ENCODE measurements around the gene CCDC57.
"Not testable (repeated sequence)": the region's sequence is repeated elsewhere in the genome, so short reads cannot be mapped to it uniquely, and the experiment has no call there.

CCDC57 gene

DNA sequence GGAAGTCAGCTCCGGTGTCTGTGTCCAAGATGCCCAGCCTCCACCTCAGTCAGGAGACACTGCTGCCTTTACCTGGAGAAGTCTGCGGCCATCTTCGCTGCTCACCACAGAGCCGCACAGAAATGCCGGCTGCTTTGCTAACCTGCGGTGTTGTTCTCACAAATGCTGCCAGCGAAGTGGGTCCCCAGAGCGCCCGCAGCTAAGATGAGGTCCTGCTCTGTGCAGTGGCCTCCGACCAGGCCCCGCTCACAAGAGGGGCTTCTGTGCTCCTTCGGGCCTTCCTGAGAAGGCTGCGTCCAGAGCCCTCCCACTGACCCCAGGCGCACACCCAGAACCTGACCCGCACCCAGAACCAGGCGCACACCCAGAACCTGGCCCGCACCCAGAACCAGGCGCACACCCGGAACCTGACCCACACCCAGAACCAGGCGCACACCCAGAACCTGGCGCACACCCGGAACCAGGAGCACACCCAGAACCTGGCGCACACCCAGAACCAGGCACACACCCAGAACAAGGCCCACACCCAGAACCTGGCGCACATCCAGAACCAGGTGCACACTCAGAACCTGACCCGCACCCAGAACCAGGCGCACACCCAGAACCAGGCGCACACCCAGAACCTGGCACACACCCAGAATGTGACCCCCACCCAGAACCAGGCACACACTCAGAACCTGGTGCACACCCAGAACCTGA lies 63.1 kb downstream of the CCDC57 start:
- DNase-seq, result no peak

DNA sequence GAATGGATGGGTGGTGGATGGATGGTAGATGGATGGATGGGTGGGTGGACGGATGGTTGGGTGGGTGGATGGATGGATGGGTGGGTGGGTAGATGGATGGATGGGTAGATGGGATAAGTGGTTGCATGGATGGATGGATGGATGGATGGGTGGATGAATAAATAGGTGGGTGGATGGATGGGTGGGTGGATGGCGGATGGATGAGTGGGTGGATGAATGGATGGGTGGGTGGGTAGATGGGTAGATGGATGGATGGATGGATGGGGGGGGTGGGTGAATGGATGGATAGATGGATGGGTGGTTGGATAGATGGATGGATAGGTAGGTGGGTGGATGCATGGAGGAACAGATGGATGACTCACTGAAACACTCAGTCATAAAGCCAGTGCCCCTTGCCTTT lies 63.6 kb downstream of the CCDC57 start:
- DNase-seq, result no peak

DNA sequence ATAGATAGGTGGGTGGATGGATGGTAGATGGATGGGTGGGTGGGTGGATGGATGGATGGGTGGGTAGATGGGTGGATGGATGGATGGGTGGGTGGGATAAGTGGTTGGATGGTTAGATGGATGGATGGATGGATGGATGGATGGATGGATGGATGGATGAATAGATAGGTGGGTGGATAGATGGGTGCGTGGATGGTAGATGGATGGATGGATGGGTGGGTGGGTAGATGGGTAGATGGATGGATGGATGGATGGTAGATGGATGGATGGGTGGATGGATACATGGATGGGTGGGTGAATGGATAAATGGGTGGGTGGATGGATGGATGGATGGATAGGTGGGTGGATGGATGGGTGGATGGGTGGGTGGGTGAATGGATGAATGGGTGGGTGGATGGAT lies 64.6 kb downstream of the CCDC57 start:
- DNase-seq, result no peak

DNA sequence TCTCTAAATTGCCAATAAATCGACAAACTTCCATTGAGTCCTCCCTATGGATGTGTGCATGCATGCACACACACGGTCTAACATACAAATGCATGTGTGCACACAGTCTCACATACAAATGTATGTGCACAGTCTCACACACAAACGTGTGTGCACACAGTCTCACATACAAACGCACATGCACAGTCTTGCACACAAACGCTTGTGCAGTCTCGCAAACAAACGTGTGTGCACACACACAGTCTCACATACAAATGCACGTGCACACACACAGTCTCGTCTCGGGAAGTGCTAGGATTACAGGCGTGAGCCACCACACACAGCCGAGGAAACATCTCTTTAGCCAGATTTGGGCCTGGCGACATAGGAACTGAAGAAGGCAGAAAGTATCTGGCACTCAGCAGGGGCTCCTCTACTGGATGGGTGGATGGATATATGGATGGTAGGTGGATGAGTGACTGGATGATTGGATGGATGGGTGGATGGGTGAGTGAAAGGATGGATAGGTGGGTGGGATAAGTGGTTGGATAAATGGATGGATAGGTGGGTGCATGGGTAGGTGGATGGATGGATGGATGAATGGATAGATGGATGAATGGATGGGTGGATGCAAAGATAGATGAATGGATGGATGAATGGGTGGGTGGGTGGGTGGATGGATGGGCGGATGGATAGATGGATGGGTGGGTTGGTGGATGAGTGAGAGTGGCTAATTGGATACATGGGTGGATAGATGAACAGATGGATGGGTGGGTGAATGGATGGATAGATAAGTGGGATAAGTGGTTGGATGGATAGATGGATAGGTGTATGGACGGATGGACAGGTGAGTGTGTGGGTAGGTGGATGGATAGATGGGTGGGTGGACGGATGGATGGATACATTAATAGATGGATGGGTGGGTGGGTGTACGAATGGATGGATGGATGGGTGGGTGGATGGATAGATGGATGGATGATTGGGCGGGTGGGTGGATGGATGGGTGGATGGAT lies 65.7 kb downstream of the CCDC57 start:
- no peak for DNase-seq

DNA sequence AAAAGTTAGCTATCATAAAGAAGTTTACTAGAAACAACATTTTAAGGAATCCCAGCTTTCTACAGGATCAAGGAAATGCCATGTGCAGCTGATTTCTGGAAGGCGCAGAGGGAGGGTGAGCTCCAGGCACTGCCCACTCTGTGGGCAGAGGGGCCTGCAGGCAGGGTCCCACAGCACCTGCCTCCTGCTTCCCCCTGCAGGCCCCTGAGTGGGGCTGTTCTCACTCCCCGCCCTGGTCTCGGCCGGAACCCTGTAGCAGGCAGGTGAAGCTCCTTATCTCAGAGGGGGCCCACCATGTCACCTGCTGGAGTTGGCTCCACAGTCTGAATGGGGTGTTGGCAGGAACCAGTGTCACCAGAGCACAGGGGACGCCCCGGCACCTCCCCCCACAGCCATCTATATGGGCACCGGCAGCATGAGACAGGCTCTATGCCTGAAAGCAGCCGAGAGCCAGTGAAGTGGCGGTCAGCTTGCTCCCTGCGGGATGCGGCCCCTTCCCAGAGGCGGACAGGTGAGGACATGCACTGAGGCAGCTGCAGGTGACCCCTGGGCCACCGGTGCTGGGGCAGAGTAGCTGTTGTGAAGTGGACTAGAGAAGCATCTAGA lies 67.0 kb downstream of the CCDC57 start:
- no peak for DNase-seq

DNA sequence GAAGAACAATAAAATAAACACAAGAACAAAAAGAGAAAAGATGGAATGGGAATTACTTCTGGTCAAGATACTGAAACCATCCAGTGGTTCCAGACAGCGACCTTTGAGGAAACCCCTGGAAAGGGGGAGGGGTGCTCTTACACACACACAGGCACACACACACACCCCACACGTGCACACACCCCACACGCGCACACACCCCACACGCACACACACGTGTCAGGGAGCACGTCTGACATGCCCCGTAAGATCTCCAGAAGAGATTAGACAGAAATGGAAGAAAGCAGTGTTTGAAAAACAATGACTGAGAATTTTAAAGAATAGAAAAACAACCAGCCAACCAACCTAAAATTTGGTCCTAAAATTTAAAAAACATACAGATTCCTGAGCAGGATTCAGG lies 69.3 kb downstream of the CCDC57 start:
- no peak for DNase-seq

DNA sequence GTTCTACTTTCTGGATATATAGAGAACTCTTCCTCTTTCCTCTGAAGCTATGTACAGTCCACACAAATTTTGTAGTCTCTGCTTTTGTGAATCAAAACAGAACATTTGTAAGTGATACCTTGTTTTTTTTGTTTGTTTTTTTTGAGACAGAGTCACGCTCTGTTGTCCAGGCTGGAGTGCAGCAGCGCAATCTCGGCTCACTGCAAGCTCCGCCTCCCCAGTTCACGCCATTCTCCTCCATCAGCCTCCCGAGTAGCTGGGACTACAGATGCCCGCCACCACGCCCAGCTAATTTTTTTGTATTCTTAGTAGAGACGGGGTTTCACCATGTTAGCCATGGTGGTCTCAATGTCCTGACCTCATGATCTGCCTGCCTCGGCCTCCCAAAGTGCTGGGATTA lies 72.7 kb downstream of the CCDC57 start:
- DNase-seq, result not testable (repeated sequence)

DNA sequence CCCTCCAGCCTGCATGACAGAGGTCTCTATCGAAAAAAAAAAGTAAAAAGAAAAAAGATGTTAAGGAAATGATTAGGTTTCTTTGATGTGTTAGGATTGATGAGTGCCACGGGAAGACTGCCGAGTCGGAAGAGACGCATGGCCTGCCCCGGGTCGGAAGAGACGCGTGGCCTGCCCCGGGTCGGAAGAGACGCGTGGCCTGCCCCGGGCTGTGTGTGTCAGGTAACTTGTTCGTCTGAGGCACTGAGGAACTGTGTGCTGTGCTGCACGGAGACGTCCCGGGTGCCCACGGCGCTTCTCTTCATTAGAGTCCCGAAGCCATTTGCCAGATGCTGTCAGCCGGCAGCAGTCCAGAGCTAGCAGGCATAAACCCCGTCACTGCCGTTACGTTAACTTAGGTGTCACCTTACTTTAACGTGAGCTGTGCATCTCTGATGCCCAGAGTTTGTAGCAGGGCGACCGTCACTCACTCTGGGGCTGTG lies 74.1 kb downstream of the CCDC57 start:
- DNase-seq, result no peak

DNA sequence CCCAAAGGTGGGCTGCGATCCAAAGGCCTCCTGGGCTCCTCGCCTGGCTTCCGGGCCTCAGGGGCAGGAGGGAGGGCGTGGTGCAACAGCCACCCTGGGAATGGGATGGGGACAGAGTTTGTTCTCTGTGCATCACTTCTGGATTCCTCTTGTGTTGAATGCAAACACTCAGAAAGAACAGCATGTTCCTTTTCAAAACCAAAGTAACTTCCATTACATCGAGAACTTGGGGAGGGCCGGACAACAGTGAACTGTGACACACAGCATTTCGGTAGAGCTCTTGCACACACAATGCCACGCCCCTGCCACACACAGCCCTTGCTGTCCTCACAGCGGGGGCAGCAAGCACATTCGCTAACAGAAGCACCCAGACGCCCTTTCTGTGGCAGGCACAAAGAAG lies 78.5 kb downstream of the CCDC57 start:
- no peak for DNase-seq

DNA sequence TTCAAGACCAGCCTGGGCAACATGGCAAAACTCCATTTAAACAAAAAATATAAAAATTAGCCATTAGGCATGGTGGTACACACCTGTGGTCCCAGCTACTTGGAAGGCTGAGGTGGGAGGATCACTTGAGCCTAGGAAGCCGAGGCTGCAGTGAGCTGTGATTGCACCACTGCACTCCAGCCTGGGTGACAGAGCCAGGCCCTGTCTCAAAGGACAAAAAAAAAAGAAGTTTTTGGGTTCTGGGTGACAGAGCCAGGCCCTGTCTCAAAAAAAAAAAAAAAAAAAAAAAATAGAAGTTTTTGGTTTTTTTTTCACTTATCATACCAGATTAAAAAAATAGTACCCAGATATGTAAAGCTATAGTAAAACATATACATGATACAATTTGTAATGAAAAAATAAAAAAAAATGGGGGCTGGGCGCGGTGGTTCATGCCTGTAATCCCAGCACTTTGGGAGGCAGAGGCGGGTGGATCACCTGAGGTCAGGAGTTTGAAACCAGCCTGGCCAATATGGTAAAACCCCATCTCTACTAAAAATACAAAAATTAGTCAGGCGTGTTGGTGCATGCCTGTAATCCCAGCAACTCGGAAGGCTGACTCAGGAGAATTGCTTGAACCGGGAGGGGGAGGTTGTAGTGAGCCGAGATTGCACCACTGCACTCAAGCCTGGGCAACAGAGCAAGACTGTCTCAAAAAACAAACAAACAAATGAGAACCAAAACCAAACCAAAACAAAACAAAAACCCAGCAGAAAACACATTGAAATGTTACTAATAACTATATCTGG lies 79.3 kb downstream of the CCDC57 start:
- DNase-seq, result not testable (repeated sequence)

DNA sequence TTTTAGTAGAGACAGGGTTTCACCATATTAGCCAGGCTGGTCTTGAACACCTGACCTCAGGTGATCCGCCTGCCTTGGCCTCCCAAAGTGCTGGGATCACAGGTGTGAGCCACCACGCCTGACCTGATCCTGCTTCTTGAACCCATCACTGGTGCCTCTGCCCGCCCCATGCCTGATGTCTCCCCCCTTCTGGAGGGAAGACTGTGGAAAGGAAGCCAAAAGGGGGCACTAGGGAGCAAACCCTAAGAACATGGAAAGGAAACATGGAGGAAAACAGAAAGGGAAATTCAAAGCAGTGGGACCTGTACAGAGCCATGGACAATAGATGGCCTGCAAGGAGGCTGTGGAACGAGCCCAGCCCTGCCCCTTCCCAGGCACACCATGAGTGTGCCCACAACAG lies 83.5 kb downstream of the CCDC57 start:
- no peak for DNase-seq

DNA sequence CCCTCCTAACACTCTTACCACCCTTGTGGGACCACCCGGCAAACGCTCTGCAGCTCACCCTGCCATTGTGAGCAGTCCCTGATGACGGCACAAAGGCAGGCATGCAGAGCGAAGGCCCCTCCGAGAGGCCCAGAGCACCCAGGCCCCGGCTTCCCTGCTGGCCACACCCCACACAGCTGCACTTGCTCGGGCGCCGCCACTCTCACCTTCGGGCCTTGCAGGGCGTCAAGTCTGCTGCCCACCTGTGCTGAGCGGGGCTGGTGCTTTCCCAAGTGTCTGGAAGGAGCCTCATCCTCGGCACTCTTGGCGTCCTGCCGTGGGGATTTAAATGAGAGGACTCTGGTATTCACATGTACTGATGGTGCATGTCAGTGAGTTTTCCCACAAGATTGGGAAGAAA lies 84.4 kb downstream of the CCDC57 start:
- no peak for DNase-seq

DNA sequence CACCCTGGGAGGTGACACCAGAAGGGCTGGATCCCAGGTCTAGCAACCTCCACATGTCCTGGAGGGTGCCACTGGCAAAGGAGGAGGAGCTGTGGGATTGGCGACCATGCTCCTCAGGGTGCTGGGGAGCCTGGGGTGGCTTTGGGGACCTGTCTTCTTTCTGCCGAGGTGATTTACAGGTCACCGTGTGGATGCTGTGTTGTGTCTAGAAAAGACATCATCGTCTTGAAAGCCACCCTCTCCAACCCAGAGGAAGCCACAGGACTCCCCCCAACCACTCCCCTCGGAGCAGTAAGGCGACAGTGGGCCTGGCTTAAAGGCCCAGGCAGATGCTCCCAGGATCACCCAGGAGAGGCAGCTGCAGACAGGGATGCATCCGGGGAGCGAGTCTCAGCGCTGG lies 84.9 kb downstream of the CCDC57 start:
- no peak for DNase-seq

DNA sequence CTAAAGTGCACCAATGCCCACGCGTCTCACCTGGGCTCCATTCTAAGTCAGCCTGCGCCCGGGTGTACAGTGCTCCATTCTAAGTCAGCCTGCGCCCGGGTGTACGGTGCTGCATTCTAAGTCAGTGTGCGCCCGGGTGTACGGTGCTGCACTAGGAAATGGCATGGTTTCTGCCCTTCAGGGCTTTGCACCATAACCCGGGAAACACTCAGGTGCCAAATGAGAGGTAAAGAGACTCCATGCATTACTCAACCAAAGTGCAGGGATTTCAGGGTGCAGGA lies 85.4 kb downstream of the CCDC57 start:
- DNase-seq, result no peak

DNA sequence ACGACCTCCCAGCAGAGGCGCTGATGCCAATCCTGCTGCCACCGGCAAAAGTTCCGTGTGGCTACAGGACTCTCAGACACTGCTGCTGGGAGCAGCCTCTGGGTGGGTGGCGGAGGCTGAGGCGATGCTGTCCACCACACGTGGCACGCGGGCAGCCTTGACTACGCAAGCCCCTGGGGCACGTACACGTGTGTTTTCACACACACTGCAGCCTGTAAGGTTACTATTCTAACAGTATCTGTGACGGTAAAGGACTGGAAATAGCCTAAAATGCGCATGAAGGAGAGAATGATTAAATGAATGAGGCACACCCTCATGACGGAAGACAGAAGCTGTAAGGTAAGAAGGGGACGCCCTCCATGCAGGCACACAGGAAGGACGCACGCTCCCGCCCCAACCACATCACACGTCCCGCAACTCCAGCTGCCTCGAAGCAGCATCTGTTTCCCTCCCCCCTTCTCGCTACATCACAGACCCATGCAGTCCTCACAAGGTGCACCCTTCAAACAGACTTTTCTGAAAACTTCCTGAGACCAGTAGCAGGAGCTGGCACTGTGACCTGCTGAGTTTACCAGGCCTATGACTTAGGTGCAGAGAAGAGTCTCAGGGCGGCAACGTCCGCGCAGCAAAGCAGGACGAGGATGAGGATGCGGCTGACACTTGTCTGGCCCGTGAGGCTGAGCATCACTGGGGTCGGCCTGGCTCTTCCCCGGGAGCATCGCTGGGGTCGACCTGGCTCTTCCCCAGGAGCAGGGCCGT lies 85.9 kb downstream of the CCDC57 start:
- DNase-seq, result no peak

DNA sequence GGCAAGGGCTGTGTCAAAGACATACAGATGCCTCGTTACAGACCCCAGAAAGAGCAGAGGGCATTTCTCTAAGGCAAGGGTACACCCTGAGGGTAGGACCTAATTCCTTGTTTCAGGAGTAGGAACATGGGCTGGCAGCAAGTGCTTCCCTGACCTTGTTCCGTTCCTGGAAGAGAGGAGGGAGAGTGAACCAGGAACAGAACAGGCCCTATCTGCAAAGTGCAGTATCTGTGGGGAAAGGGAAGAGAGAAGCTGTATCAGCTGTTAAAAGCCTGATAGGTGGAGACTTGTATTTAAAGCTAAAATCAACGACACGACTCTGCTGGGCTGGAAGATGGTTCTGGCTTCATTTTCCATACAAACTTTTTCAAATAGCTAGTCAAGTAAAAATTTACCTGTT lies 88.5 kb downstream of the CCDC57 start:
- no peak for DNase-seq

DNA sequence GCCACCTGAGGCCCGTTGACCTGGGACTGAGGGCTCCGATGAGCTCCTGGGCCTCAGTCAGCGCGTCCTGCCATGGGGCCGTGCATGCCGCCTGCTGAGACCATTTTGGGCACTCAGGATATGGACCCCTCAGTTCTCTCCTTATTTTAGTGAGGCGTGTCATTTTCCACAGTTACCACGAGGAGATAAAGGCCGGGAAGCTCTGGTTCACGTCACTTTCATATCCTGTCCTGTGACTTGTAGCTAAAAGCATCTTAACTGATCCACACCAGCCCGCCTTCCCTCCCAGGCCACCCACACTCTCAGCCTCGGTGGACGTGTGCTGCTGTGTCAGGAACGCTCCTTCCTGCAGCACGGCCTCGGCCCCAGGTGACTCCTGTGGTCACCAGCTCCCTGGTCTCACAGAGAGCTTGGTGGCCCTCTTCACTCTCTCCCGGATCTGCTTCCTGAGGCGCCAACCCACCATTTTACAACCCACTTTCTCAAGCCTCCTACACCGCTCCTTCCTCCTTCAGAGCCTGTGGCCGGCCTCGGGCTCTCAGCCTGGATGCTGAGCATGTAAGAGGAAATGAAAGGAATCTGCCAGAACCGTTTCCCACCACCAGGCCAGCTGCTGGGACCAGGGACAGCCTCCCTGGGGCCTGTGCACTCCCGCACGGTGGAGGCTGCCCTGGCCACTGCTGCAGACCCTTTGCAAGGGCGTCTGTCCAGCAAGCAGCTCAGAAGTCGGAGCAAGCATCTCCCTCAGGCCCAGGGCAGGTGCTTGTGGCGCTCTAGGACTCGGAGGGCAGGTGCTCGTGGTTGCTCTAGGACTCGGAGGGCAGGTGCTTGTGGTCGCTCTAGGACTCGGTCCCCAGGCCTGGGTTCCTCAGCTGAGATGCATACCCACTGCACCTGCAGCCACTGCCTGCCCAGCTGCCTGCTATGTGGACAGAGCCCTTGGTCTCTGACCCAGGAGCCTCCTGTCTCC lies 90.7 kb downstream of the CCDC57 start:
- no peak for DNase-seq

DNA sequence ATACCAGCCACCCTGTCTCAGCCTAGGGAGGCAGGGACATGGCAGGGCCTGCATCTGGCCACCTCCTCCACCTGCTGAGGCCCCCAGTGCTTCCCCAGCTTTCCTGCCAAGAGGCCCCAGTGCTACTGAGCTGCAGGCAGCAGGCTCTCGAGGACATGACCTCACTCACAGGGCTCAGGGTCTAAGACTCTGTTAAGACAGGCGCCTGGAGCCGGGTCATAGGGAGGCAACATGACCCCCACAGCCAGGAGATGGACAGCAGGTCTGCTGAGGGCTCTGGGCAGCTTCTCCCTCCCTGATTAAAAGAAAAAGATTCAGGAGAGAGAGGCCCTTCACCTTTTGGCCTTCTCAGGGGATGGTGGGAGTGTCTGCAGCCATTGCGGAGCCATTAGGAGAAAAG lies 91.4 kb downstream of the CCDC57 start:
- no peak for DNase-seq

DNA sequence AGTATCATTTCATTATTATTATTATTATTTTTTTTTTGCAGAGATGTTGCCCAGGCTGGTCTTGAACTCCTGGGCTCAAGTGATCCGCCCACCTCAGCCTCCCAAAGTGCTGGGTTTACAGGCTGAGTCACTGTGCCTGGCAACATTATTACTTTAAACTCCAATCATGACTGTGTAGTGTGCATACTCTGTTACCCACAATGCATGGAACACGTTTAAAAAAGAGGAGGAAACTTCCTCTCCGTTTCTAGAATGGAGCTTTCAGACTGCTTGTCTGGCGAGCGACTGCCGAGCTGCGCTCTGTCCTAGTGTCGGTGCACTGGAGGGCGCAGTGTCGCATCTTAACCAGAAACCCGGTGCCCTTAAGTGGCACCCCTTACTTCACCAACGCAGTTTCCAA lies 92.5 kb downstream of the CCDC57 start:
- no peak for DNase-seq

DNA sequence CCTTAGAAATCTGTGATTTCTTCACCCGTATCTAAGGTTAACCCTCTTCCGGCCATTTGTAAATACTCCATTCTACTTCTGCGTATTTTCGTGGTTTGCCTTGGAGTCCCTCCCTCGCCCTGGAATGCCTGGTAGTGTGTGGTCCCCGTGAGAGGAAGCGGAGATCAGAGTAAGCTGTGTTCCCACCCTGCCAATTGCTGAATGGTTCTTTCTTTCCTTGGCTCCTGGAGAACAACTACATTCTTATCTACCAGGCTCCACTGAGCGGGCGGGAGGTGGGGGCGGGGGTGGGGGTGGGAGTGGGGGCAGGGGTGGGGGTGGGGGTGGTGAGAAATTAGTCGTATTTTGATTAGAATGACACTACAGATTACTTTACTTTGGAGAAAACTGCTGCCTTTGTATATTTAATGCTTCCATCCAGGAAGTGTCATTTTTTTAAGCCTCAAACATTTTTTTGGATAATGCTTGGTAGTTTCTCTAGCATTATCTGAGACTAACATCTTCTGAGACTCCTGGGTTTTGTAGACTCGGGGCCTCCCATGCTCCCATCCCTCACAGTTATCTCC lies 93.7 kb downstream of the CCDC57 start:
- DNase-seq, result no peak

Measured in cerebellar nuclear complex (tissue), 1 donor.